H9 (cell line): ENCODE measurements around the gene DIAPH2. TPM values are rescaled to one million over a fixed set of nuclear protein-coding genes. Genes with fewer than 3 reads are reported as not detected.

Source experiments
- DNase-seq: peaks from one replicate; pipeline ENCODE4 v3.0.0-alpha.2; 2017
- H2AFZ ChIP-seq: one replicate; pipeline ENCODE4 v1.6.1; 2013; ENCODE audit warnings: mild to moderate bottlenecking, low read length, control low read depth, moderate library complexity
- H2AK5ac ChIP-seq: 2 replicates; pipeline ENCODE4 v1.6.1; 2013; ENCODE audit warnings: low read length, control low read depth, mixed read lengths; ENCODE audit not compliant: insufficient read length
- H2BK120ac ChIP-seq: one replicate; pipeline ENCODE4 v1.6.1; 2013; ENCODE audit warnings: low read depth, mild to moderate bottlenecking, low read length, control low read depth, inconsistent platforms; ENCODE audit not compliant: poor library complexity, severe bottlenecking
- H2BK12ac ChIP-seq: 2 replicates; pipeline ENCODE4 v1.6.1; 2013; ENCODE audit warnings: low read length, control low read depth, mixed read lengths, low read depth; ENCODE audit not compliant: insufficient read length
- H2BK15ac ChIP-seq: 2 replicates; pipeline ENCODE4 v1.6.1; 2013; ENCODE audit warnings: low read depth, low read length, control low read depth
- H2BK20ac ChIP-seq: one replicate; pipeline ENCODE4 v1.6.1; 2013; ENCODE audit warnings: low read depth, mild to moderate bottlenecking, low read length, control low read depth, inconsistent platforms; ENCODE audit not compliant: poor library complexity, severe bottlenecking
- H2BK5ac ChIP-seq: 2 replicates; pipeline ENCODE4 v1.6.1; 2013; ENCODE audit warnings: low read length, control low read depth, mixed read lengths; ENCODE audit not compliant: insufficient read length
- H3K14ac ChIP-seq: 2 replicates; pipeline ENCODE4 v1.6.1; 2013; ENCODE audit warnings: low read length, control low read depth; ENCODE audit not compliant: insufficient read depth
- H3K18ac ChIP-seq: 2 replicates; pipeline ENCODE4 v1.6.1; 2013; ENCODE audit warnings: low read depth, mild to moderate bottlenecking, mixed read lengths, low read length, control low read depth; ENCODE audit not compliant: insufficient read length
- H3K23ac ChIP-seq: 2 replicates; pipeline ENCODE4 v1.6.1; 2013; ENCODE audit warnings: low read length, control low read depth, mixed read lengths, low read depth; ENCODE audit not compliant: insufficient read length
- H3K23me2 ChIP-seq: 2 replicates; pipeline ENCODE4 v1.6.1; 2013; ENCODE audit warnings: low read depth, mild to moderate bottlenecking, mixed read lengths, low read length, control low read depth; ENCODE audit not compliant: insufficient read length, poor library complexity, severe bottlenecking
- H3K27ac ChIP-seq: 2 replicates; pipeline ENCODE4 v1.5.1; 2013; ENCODE audit warnings: low read length, control low read depth, mixed read lengths, low read depth; ENCODE audit not compliant: insufficient read length
- H3K27me3 ChIP-seq: 2 replicates; pipeline ENCODE4 v1.6.1; 2013; ENCODE audit warnings: low read length, control low read depth, inconsistent platforms; ENCODE audit not compliant: insufficient read depth
- H3K4ac ChIP-seq: 2 replicates; pipeline ENCODE4 v1.6.1; 2013; ENCODE audit warnings: low read depth, mild to moderate bottlenecking, control low read depth, inconsistent platforms, low read length, moderate library complexity
- H3K4me1 ChIP-seq: 2 replicates; pipeline ENCODE4 v1.6.1; 2013; ENCODE audit warnings: low read length, control low read depth, inconsistent platforms; ENCODE audit not compliant: insufficient read depth
- H3K4me2 ChIP-seq: 2 replicates; pipeline ENCODE4 v1.6.1; 2013; ENCODE audit warnings: low read length, control low read depth, mixed read lengths; ENCODE audit not compliant: insufficient read length, insufficient read depth
- H3K56ac ChIP-seq: 2 replicates; pipeline ENCODE4 v1.6.1; 2013; ENCODE audit warnings: low read depth, mild to moderate bottlenecking, mixed read lengths, low read length, control low read depth; ENCODE audit not compliant: insufficient read length
- H3K79me1 ChIP-seq: 2 replicates; pipeline ENCODE4 v1.6.1; 2013; ENCODE audit warnings: low read depth, mild to moderate bottlenecking, moderate library complexity, low read length, control low read depth, inconsistent platforms; ENCODE audit not compliant: insufficient read depth, poor library complexity, severe bottlenecking
- H3K79me2 ChIP-seq: 2 replicates; pipeline ENCODE4 v1.6.1; 2013; ENCODE audit warnings: low read length, control low read depth, inconsistent platforms; ENCODE audit not compliant: insufficient read depth
- H3K9ac ChIP-seq: 2 replicates; pipeline ENCODE4 v1.6.1; 2013; ENCODE audit warnings: low read length, control low read depth, mixed read lengths; ENCODE audit not compliant: insufficient read length; ENCODE audit errors: extremely low read depth
- H3K9me3 ChIP-seq: one replicate; pipeline ENCODE4 v1.6.1; 2013; ENCODE audit warnings: low read depth, low read length, inconsistent platforms; ENCODE audit not compliant: control insufficient read depth
- H3T11ph ChIP-seq: one replicate; pipeline ENCODE4 v1.6.1; 2013; ENCODE audit warnings: mild to moderate bottlenecking, low read length, control low read depth, inconsistent platforms
- H4K20me1 ChIP-seq: one replicate; pipeline ENCODE4 v1.6.1; 2013; ENCODE audit not compliant: control insufficient read depth, insufficient read length, insufficient read depth
- H4K5ac ChIP-seq: 2 replicates; pipeline ENCODE4 v1.6.1; 2013; ENCODE audit warnings: low read depth, mild to moderate bottlenecking, mixed read lengths, low read length, control low read depth; ENCODE audit not compliant: insufficient read length
- H4K8ac ChIP-seq: replicated peaks from 2 replicates; pipeline ENCODE4 v1.6.1; 2013; ENCODE audit warnings: low read length, control low read depth, mixed read lengths, low read depth; ENCODE audit not compliant: insufficient read length
- H4K91ac ChIP-seq: 2 replicates; pipeline ENCODE4 v1.6.1; 2013; ENCODE audit warnings: low read depth, mild to moderate bottlenecking, moderate library complexity, mixed read lengths, low read length, control low read depth; ENCODE audit not compliant: insufficient read length
- H3K27ac Mint-ChIP-seq, 3 experiments: 2 replicates in 2 of 3; 3 replicates in 1 of 3; pipeline ENCODE4 v1.8.0; 2020 to 2021; ENCODE audit warnings: mixed read lengths in 3 of 3, mild to moderate bottlenecking in 1 of 3, moderate library complexity in 1 of 3
- H3K27me3 Mint-ChIP-seq: 2 replicates; pipeline ENCODE4 v1.8.0; 2021; ENCODE audit warnings: low read depth, mild to moderate bottlenecking, moderate library complexity, mixed read lengths
- H3K36me3 Mint-ChIP-seq, 3 experiments: 2 replicates in 2 of 3; 3 replicates in 1 of 3; pipeline ENCODE4 v1.8.0; 2020 to 2021; ENCODE audit warnings: low read depth in 3 of 3, mixed read lengths in 3 of 3; ENCODE audit not compliant: insufficient read depth in 1 of 3
- H3K4me1 Mint-ChIP-seq, 2 experiments: 2 replicates each; pipeline ENCODE4 v1.8.0; 2020; ENCODE audit warnings: mixed read lengths in 2 of 2
- H3K4me3 Mint-ChIP-seq, 2 experiments: 2 replicates in 1 of 2; 3 replicates in 1 of 2; pipeline ENCODE4 v1.8.0; 2020 to 2021; ENCODE audit warnings: mild to moderate bottlenecking in 2 of 2, mixed read lengths in 2 of 2, moderate library complexity in 1 of 2
- H3K9me3 Mint-ChIP-seq, 2 experiments: 2 replicates in 1 of 2; 3 replicates in 1 of 2; pipeline ENCODE4 v1.8.0; 2020; ENCODE audit warnings: mild to moderate bottlenecking in 2 of 2, mixed read lengths in 2 of 2, moderate library complexity in 1 of 2
- WGBS: extraction: QIAGEN DNeasy Blood & Tissue Kit; methylation state at CpG from one replicate; pipeline ENCODE4 v1.1.7; 2013; ENCODE audit warnings: missing lambda C conversion rate, low lambda C conversion rate, mixed read lengths; ENCODE audit not compliant: insufficient read length; ENCODE audit errors: extremely low coverage; 5-methylcytosine and 5-hydroxymethylcytosine counted together
- total RNA-seq: library from RNA; stranded (reverse); gene quantifications from 2 replicates; pipeline ENCODE4 v1.2.1, GENCODE V29; 2021
- TF ChIP-seq, protein P1 (sequence below): fragments of 200-600 bp; sonication (generic); conservative IDR thresholded peaks from 3 replicates; pipeline ENCODE4 v1.8.0; 2021; ENCODE audit warnings: antibody characterized with exemption, mild to moderate bottlenecking

DIAPH2 gene
- total RNA-seq, 1 experiment from 2014 or later, result 45.4 TPM

DNA sequence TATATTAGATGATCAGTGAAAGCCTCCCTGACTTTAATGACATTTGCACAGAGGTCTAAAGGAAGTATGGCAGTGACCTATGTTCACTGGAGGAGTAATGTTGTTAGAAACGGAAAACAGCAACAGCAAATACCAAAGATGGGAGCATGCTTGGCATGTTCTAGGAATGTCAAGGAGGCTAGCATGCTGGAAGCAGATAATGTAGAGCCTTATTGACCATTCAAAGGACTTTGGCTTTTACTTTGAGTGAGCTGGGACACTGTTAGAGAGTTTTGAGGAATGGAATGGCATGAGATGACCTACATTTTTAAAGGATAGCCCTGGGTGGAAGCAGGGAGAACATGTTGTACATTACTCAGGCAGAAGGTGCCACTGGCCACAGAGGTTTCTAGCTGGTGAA lies 205.1 kb downstream of the DIAPH2 start:
- H4K8ac ChIP-seq, result no peak overlapping the region
- WGBS, result no CpG with 5 or more reads among the region's 1 CpG

More for the DNA sequence above, 205.1 kb downstream of the DIAPH2 start:
- Histone ChIP-seq H2BK20ac (no peak overlapping the region), H2BK5ac (no peak overlapping the region), H2BK120ac (no peak overlapping the region), H2BK12ac (no peak overlapping the region), H4K20me1 (no peaks in the 10 kb centered on the region), H3K79me1 (no peaks in the 10 kb centered on the region), H3K27me3 (no peaks in the 10 kb centered on the region), H4K5ac (no peak overlapping the region), H4K91ac (no peak overlapping the region), H3K4me2 (no peak overlapping the region), H3K14ac (no peak overlapping the region), H3K27ac (no peak overlapping the region), H3K56ac (no peak overlapping the region), H3K79me2 (no peaks in the 10 kb centered on the region), H3K23ac (no peak overlapping the region), H2BK15ac (no peak overlapping the region), H3K9ac (no peak overlapping the region), H3K4me1 (no peaks in the 10 kb centered on the region), H2AFZ (no peak overlapping the region), H2AK5ac (no peak overlapping the region), H3K23me2 (peaks cover 3% of the 10 kb centered on the region), H3K4ac (no peak overlapping the region), H3K18ac (no peak overlapping the region), H3T11ph (no peak overlapping the region), H3K9me3 (no peaks in the 10 kb centered on the region)
- Mint-ChIP-seq H3K36me3 (peaks cover 0 to 5% (median 1%) of the 10 kb centered on the region in 3 experiments; a peak in 2 of 7 replicates), H3K27me3 (no peaks in the 10 kb centered on the region), H3K4me1 (peaks cover 2 to 5% of the 10 kb centered on the region in 2 experiments; a peak in 2 of 4 replicates), H3K9me3 (no peaks in the 10 kb centered on the region), H3K4me3 (no peak overlapping the region), H3K27ac (no peak overlapping the region)
- DNase-seq, result no peak
- TF ChIP-seq, protein P1, sequence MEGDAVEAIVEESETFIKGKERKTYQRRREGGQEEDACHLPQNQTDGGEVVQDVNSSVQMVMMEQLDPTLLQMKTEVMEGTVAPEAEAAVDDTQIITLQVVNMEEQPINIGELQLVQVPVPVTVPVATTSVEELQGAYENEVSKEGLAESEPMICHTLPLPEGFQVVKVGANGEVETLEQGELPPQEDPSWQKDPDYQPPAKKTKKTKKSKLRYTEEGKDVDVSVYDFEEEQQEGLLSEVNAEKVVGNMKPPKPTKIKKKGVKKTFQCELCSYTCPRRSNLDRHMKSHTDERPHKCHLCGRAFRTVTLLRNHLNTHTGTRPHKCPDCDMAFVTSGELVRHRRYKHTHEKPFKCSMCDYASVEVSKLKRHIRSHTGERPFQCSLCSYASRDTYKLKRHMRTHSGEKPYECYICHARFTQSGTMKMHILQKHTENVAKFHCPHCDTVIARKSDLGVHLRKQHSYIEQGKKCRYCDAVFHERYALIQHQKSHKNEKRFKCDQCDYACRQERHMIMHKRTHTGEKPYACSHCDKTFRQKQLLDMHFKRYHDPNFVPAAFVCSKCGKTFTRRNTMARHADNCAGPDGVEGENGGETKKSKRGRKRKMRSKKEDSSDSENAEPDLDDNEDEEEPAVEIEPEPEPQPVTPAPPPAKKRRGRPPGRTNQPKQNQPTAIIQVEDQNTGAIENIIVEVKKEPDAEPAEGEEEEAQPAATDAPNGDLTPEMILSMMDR, result no peak
